Measurements from ENCODE around the gene PLPP3.

PLPP3 gene

GRCh38 chr1:56501888-56502287 lies 77.5 kb downstream of the PLPP3 start:
- no peak overlapping the region for H3K4me3 ChIP-seq (ENCODE audit: low read depth, low read length)

GRCh38 chr1:56501426-56501825 lies 77.9 kb downstream of the PLPP3 start:
- no peak overlapping the region for H3K4me3 ChIP-seq (ENCODE audit: low read depth, low read length)

GRCh38 chr1:56496821-56497772 lies 82.3 kb downstream of the PLPP3 start:
- no peak overlapping the region for H3K4me3 ChIP-seq (ENCODE audit: low read depth, low read length)

GRCh38 chr1:56496158-56496557 lies 83.2 kb downstream of the PLPP3 start:
- H3K4me3 ChIP-seq (ENCODE audit: low read depth, low read length), result no peak overlapping the region

- H3K4me3 ChIP-seq (ENCODE audit: low read depth, low read length), result no peak overlapping the region
Measured at GRCh38 chr1:56495538-56495937, 83.8 kb downstream of the PLPP3 start.

- no peak overlapping the region for H3K4me3 ChIP-seq (ENCODE audit: low read depth, low read length)
Measured at GRCh38 chr1:56494306-56494705, 85.1 kb downstream of the PLPP3 start.

- H3K4me3 ChIP-seq (ENCODE audit: low read depth, low read length), result no peak overlapping the region
Measured at GRCh38 chr1:56493826-56494225, 85.5 kb downstream of the PLPP3 start.

- H3K4me3 ChIP-seq (ENCODE audit: low read depth, low read length), result no peak overlapping the region
Measured at GRCh38 chr1:56491441-56491840, 87.9 kb downstream of the PLPP3 start.

GRCh38 chr1:56490619-56491018 lies 88.7 kb downstream of the PLPP3 start:
- no peak overlapping the region for H3K4me3 ChIP-seq (ENCODE audit: low read depth, low read length)

- H3K4me3 ChIP-seq (ENCODE audit: low read depth, low read length), result no peak overlapping the region
Measured at GRCh38 chr1:56489695-56490094, 89.7 kb downstream of the PLPP3 start.

GRCh38 chr1:56484695-56485094 lies 94.7 kb downstream of the PLPP3 start:
- H3K4me3 ChIP-seq (ENCODE audit: low read depth, low read length), result no peak overlapping the region

GRCh38 chr1:56483104-56483503 lies 96.3 kb downstream of the PLPP3 start:
- no peak overlapping the region for H3K4me3 ChIP-seq (ENCODE audit: low read depth, low read length)

- no peak overlapping the region for H3K4me3 ChIP-seq (ENCODE audit: low read depth, low read length)
Measured at GRCh38 chr1:56482486-56482885, 96.9 kb downstream of the PLPP3 start.

- H3K4me3 ChIP-seq (ENCODE audit: low read depth, low read length), result no peak overlapping the region
Measured at GRCh38 chr1:56481140-56481694, 98.1 kb downstream of the PLPP3 start.

GRCh38 chr1:56478734-56479133 lies 100.6 kb downstream of the PLPP3 start:
- H3K4me3 ChIP-seq (ENCODE audit: low read depth, low read length), result no peak overlapping the region

GRCh38 chr1:56477164-56478111 lies 101.9 kb downstream of the PLPP3 start:
- H3K4me3 ChIP-seq (ENCODE audit: low read depth, low read length), result peak overlapping the region; percentile 20

- H3K4me3 ChIP-seq (ENCODE audit: low read depth, low read length), result no peak overlapping the region
Measured at GRCh38 chr1:56473582-56474270, 105.6 kb downstream of the PLPP3 start.

- no peak overlapping the region for H3K4me3 ChIP-seq (ENCODE audit: low read depth, low read length)
Measured at GRCh38 chr1:56472860-56473259, 106.5 kb downstream of the PLPP3 start.

GRCh38 chr1:56469640-56470371 lies 109.6 kb downstream of the PLPP3 start:
- no peak overlapping the region for H3K4me3 ChIP-seq (ENCODE audit: low read depth, low read length)

- H3K4me3 ChIP-seq (ENCODE audit: low read depth, low read length), result no peak overlapping the region
Measured at GRCh38 chr1:56468518-56468917, 110.8 kb downstream of the PLPP3 start.

Measured in iPS-11a (cell line).